ENCODE results near the gene BET1. TPM values are rescaled to one million over a fixed set of nuclear protein-coding genes. Genes with fewer than 3 reads are reported as not detected.

The BET1 gene
- total RNA-seq, 1 donor from 2014 or later, result 35.5 TPM

GRCh38 chr7:94001396-94001795, 2.8 kb downstream of the BET1 start:
- no peak for TF ChIP-seq CTCF (conservative IDR thresholded peaks at IDR 0.05; ENCODE audit: low read depth, low read length)
- H3K4me3 ChIP-seq (ENCODE audit: low read depth, low read length), result no peak overlapping the region
- DNase-seq (ENCODE audit: low read depth), result no peak

DNA sequence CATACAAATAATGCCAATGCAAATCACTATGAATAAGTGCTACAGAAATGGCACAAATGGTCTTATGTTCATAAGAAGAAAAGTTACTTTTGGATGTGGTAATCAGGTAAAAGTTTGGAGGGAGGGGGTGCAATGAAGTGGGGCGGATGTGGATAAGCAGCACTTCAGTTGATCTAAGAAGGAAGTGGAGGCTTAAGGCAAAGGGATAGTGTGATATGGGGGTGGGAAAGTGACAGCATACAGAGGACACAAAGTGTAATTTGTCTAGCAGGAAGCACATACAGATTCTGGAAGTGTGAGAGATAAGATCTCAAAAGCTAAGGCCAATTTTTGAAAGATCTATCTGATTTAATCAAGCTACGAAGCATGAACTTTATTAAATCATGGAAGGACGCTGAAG, 6.3 kb downstream of the BET1 start:
- no peak for TF ChIP-seq CTCF (conservative IDR thresholded peaks at IDR 0.05; ENCODE audit: low read depth, low read length)
- DNase-seq (ENCODE audit: low read depth), result no peak
- no peak overlapping the region for H3K4me3 ChIP-seq (ENCODE audit: low read depth, low read length)

GRCh38 chr7:93992421-93993110, 11.6 kb downstream of the BET1 start:
- no peak for DNase-seq (ENCODE audit: low read depth)
- TF ChIP-seq CTCF (conservative IDR thresholded peaks at IDR 0.05; ENCODE audit: low read depth, low read length), result no peak

GRCh38 chr7:93987297-93987696, 16.9 kb downstream of the BET1 start:
- no peak overlapping the region for H3K4me3 ChIP-seq (ENCODE audit: low read depth, low read length)
- DNase-seq (ENCODE audit: low read depth), result no peak

More at GRCh38 chr7:93992421-93993110, 11.6 kb downstream of the BET1 start:
- no peak overlapping the region for H3K4me3 ChIP-seq (ENCODE audit: low read depth, low read length)

GRCh38 chr7:93985101-93985500, 19.1 kb downstream of the BET1 start:
- TF ChIP-seq CTCF (conservative IDR thresholded peaks at IDR 0.05; ENCODE audit: low read depth, low read length), result no peak
- no peak overlapping the region for H3K4me3 ChIP-seq (ENCODE audit: low read depth, low read length)
- DNase-seq (ENCODE audit: low read depth), result no peak

More at GRCh38 chr7:93987297-93987696, 16.9 kb downstream of the BET1 start:
- no peak for TF ChIP-seq CTCF (conservative IDR thresholded peaks at IDR 0.05; ENCODE audit: low read depth, low read length)

- H3K4me3 ChIP-seq (ENCODE audit: low read depth, low read length), result no peak overlapping the region
- no peak for DNase-seq (ENCODE audit: low read depth)
- TF ChIP-seq CTCF (conservative IDR thresholded peaks at IDR 0.05; ENCODE audit: low read depth, low read length), result no peak
Measured at GRCh38 chr7:93984024-93984423, 20.1 kb downstream of the BET1 start.

DNA sequence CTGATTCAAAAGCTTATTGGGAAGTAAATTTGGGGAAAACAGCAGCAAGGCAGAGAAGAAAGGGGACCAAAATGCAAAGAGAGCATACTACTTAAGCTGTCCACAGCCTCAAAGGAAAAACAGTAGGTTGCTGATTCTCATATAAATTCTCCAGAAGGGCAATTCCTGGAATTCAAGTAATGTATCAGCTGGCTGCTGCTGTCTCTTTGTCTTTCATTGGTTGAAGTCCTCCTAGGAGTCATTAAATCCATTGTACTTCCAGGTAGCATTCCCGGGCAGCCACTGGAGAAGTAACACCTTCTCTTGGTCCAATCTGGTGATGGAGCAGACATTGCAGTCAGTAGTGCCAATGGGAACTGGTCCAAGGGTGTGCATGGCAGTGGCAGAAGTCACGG, 22.7 kb downstream of the BET1 start:
- no peak for TF ChIP-seq CTCF (conservative IDR thresholded peaks at IDR 0.05; ENCODE audit: low read depth, low read length)
- DNase-seq (ENCODE audit: low read depth), result no peak
- no peak overlapping the region for H3K4me3 ChIP-seq (ENCODE audit: low read depth, low read length)
